CD4-positive, alpha-beta T cell treated with Interleukin-1 beta for 1 hour (primary cell): Measurements from ENCODE around the gene ST8SIA6.

ENCODE experiments used
- DNase-seq, 2 donors: peaks; one replicate each; pipeline ENCODE4 v3.0.0-alpha.2; 2020 to 2022

ST8SIA6 gene

GRCh38 chr10:17383801-17384555 lies 70.4 kb downstream of the ST8SIA6 start:
- DNase-seq: no peak

DNA sequence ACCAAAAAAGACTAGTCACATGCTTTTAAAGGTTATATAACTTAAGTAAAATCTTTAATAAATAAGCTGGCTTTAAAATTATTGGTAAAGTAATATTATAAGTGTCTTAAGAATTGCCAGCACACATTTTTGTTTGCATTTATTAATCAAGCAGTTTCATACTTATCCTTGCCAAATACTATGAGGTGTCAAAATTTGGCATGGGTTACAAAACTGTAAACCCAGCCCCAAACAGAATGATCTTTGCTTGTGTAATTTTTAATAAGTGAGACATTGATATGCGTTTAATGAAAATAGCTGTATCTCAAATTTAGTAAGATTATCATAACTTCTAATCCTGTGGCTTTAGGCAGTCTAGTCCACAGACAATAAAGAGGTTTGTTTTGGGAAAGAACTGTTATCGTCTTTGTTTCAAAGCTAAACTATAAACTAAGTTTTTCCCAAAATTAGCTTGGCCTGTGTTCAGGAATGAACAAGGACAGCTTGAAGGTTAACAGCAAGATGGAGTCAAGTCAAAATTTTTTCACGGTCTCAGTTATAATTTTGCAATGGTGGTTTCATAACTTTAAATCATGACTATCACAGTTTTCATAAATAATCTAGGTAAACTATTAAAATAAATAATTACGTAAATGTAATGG lies 72.8 kb downstream of the ST8SIA6 start:
- DNase-seq: no peak

DNA sequence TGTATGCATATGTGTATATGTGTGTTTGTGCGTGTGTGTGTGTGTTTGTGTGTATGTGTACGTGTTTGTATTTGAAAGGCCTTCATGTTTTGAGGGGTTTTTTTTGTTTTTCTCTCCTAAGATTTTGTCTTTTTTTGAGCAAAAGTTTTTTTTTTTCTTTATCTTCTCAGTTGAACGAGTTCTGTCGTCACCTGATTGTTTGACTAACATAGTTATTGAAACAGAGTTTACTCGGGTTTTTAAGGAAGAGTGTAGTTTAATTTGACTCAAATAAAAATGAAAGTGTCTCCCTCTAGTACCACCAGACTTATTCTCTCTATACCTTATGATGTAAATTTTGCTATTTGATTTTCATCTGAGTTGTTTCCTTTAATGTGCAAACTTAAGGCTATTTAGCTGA lies 73.5 kb downstream of the ST8SIA6 start:
- no peak for DNase-seq

DNA sequence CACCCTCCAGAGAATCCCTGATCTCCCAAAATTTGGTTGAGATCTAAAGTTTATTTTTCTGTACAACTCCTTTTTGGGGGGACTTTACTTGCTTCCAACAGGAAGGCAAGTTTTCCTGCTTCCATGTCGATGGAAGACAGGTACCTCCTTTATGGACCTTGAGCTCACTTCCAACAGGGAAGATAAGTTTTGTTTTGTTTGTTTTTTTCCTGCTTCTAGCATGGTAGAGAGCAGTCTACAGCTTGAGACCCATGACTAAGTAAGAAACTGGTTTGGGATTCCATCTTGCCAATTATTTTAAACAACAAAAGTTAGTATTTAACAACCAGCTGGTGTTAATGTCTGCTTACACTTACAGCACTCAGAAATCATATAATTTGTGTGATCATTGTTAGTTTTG lies 74.4 kb downstream of the ST8SIA6 start:
- no peak for DNase-seq

DNA sequence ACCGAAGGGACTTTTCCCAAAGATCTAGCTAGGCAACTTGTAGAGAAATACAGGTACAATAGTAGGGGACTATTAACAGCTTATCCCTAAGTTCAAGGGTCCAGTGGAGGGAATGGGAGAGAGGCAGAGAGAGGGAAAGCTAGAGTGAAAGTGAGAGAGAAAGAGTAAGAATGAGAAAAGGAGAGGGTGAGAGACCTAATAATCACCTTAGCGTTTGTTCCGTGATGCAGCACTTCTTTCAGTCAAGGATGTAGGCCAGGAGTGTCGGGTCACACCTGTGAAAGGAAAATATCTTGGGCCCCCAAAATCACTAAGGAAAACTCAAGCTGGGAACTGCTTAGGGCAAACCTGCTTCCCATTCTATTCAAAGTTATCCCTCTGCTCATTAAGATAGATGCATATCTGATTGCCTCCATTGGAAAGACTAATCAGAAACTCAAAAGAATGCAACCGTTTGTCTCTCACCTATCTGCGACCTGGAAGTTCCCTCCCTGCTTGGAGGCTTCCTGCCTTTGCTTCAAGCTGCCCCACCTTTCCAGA lies 75.2 kb downstream of the ST8SIA6 start:
- no peak for DNase-seq

GRCh38 chr10:17375936-17376584 lies 78.3 kb downstream of the ST8SIA6 start:
- peak; percentile 1 to 9 for DNase-seq

- DNase-seq: no peak
Observed at GRCh38 chr10:17368708-17369272, 85.6 kb downstream of the ST8SIA6 start.

GRCh38 chr10:17366705-17367104 lies 87.7 kb downstream of the ST8SIA6 start:
- DNase-seq: no peak

- DNase-seq: no peak
Observed at GRCh38 chr10:17365402-17365801, 89.0 kb downstream of the ST8SIA6 start.

- no peak for DNase-seq
Observed at GRCh38 chr10:17358461-17358860, 95.9 kb downstream of the ST8SIA6 start.

GRCh38 chr10:17357781-17358180 lies 96.6 kb downstream of the ST8SIA6 start:
- no peak for DNase-seq

DNA sequence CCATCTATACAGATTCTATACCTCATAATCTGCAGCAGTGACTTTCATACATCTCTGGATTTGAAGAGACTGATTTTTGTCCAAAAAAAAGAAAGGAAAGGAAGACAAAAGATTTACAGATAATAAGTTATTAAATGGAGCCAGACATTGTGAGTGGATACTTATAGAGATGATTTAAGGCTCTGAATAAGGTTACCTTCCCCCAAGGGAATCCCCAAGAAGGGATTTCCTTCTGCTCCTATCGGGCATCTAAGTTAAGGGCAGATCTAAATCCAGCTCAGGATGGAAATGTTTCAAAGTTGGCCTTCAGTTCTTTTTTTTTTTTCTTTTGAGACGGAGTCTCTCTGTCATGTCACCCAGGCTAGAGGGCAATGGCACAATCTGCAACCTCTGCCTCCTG lies 97.6 kb downstream of the ST8SIA6 start:
- DNase-seq: no peak

DNA sequence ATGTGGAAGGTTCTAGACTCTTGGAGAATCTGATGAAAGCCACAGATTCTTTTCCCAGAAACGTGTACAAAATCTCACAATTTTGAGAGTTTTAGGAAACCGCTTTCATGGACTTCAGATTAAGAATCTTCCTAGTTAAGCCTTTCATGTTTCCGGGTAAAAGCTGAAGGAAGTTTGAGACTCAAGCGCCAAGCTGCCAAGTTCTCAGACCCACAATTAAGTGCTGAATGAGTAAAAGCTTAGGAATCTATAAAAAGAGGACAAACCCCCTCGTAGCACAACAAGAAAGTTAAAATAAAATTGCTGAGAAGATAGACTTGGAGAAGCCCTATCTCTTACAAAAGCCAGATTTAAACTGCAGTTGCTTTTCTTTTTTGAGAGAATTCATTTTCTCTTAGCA lies 99.6 kb downstream of the ST8SIA6 start:
- DNase-seq: no peak

GRCh38 chr10:17353568-17354300 lies 100.7 kb downstream of the ST8SIA6 start:
- no peak for DNase-seq

GRCh38 chr10:17352583-17352982 lies 101.8 kb downstream of the ST8SIA6 start:
- DNase-seq: no peak

DNA sequence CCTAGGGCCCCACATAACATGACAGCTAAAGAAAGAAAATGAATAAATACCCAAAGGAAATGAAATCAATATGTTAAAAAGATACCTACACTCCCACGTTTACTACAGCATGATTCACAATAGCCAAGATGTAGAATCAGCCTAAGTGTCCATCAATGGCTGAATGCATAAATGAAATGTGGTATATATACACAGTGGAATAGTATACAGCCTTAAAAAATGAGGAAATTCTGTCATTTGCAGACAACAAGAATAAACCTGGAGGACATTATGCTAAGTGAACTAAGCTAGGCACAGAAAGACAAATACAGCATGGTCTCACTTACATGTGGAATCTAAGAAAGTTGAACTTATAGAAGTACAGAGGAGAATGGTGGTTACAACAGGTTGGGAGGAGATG lies 102.9 kb downstream of the ST8SIA6 start:
- no peak for DNase-seq

GRCh38 chr10:17349717-17350116 lies 104.7 kb downstream of the ST8SIA6 start:
- DNase-seq: no peak

GRCh38 chr10:17348501-17349349 lies 105.7 kb downstream of the ST8SIA6 start:
- DNase-seq: no peak

- no peak for DNase-seq
Observed at GRCh38 chr10:17348011-17348500, 106.3 kb downstream of the ST8SIA6 start.

DNA sequence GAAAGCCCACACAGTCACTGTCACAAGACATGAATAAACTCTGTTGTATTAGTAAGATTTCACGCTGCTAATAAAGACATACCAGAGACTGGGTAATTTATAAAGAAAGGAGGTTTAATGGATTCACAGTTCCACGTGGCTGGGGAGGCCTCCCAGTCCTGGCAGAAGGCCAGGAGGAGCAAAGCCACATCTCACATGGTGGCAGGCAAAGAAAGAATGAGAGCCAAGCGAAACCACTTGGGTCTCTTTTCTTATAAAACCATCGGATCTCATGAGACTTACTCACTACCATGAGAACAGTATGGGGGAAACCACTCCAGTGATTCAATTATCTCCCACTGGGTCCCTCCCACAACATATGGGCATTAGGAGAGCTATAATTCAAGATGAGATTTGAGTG lies 110.2 kb downstream of the ST8SIA6 start:
- no peak for DNase-seq

- no peak for DNase-seq
Observed at GRCh38 chr10:17343118-17343517, 111.3 kb downstream of the ST8SIA6 start.
